HEK293T (cell line): ENCODE data around the gene GLB1L.

Experiments used
- CTCF ChIA-PET: fragments of 350-600 bp; formaldehyde crosslinking; extraction: SDS; loops from one replicate; lab custom pipeline; 2021; ENCODE audit warnings: antibody characterized with exemption, inconsistent platforms; lab: Yijun Ruan, JAX
- POLR2A ChIA-PET: fragments of 350-600 bp; formaldehyde crosslinking; extraction: SDS; loops from one replicate; lab custom pipeline; 2020; ENCODE audit warnings: antibody characterized with exemption, inconsistent platforms; lab: Yijun Ruan, JAX
- DNase-seq: peaks from one replicate; pipeline ENCODE4 v3.0.0; 2012; ENCODE audit warnings: mixed read lengths; ENCODE audit errors: extremely low spot score
- ARNT ChIP-seq: fragments of 450-650 bp; IDR thresholded peaks from 2 replicates; pipeline ENCODE4 v1.6.1; 2017; ENCODE audit warnings: mild to moderate bottlenecking
- BHLHE40 ChIP-seq: fragments of 450-650 bp; IDR thresholded peaks from 2 replicates; pipeline ENCODE4 v1.6.1; 2016; ENCODE audit warnings: mild to moderate bottlenecking, moderate library complexity, borderline replicate concordance
- CTBP1 ChIP-seq: fragments of 450-650 bp; IDR thresholded peaks from 2 replicates; pipeline ENCODE4 v1.6.1; 2016; ENCODE audit warnings: borderline replicate concordance
- ELF4 ChIP-seq: fragments of 450-650 bp; IDR thresholded peaks from 2 replicates; pipeline ENCODE4 v1.6.1; 2017; ENCODE audit warnings: antibody characterized with exemption
- FOXA1 ChIP-seq: fragments of 450-650 bp; IDR thresholded peaks from 2 replicates; pipeline ENCODE4 v1.6.1; 2016; ENCODE audit warnings: mild to moderate bottlenecking
- FOXK2 ChIP-seq: fragments of 450-650 bp; IDR thresholded peaks from 2 replicates; pipeline ENCODE4 v1.6.1; 2016; ENCODE audit warnings: mild to moderate bottlenecking
- FOXM1 ChIP-seq: fragments of 450-650 bp; IDR thresholded peaks from 2 replicates; pipeline ENCODE4 v1.6.1; 2017; ENCODE audit warnings: mild to moderate bottlenecking, borderline replicate concordance
- HDGF ChIP-seq: fragments of 450-650 bp; IDR thresholded peaks from 2 replicates; pipeline ENCODE4 v1.6.1; 2017; ENCODE audit warnings: antibody characterized with exemption, borderline replicate concordance
- L3MBTL2 ChIP-seq: fragments of 450-650 bp; conservative IDR thresholded peaks from 2 replicates; pipeline ENCODE4 v1.6.1; 2016; ENCODE audit warnings: mild to moderate bottlenecking
- LEF1 ChIP-seq: fragments of 450-650 bp; IDR thresholded peaks from 2 replicates; pipeline ENCODE4 v1.6.1; 2017; ENCODE audit warnings: mild to moderate bottlenecking, borderline replicate concordance
- NFRKB ChIP-seq: fragments of 450-650 bp; IDR thresholded peaks from 2 replicates; pipeline ENCODE4 v1.6.1; 2016; ENCODE audit warnings: mild to moderate bottlenecking, moderate library complexity
- PKNOX1 ChIP-seq: fragments of 450-650 bp; IDR thresholded peaks from 2 replicates; pipeline ENCODE4 v1.6.1; 2016
- SP1 ChIP-seq: fragments of 450-650 bp; IDR thresholded peaks from 2 replicates; pipeline ENCODE4 v1.6.1; 2017
- SUZ12 ChIP-seq: fragments of 450-650 bp; IDR thresholded peaks from 2 replicates; pipeline ENCODE4 v1.6.1; 2016; ENCODE audit warnings: mild to moderate bottlenecking
- TARDBP ChIP-seq: fragments of 450-650 bp; IDR thresholded peaks from 2 replicates; pipeline ENCODE4 v1.6.1; 2016
- ZNF384 ChIP-seq: fragments of 450-650 bp; IDR thresholded peaks from 2 replicates; pipeline ENCODE4 v1.6.1; 2016

The GLB1L gene

GRCh38 chr2:219280651-219281050 is 35.4 kb upstream of the GLB1L start:
- POLR2A ChIA-PET, result no interaction called here
- TF ChIP-seq PKNOX1, result no peak
- TF ChIP-seq FOXM1, result no peak
- TF ChIP-seq SUZ12, result no peak
- TF ChIP-seq FOXK2, result no peak
- TF ChIP-seq BHLHE40, result no peak
- no peak for TF ChIP-seq NFRKB
- TF ChIP-seq CTBP1, result no peak
- TF ChIP-seq L3MBTL2, result no peak
- CTCF ChIA-PET, result interaction anchor here (5.2 kb wide), 1 partner anchor 14 kb away, joined by 36 read pairs; no protein-coding TSS in a partner anchor
- DNase-seq, result no peak

- no peak for DNase-seq
- ChIA-PET POLR2A (interaction anchor here (0.6 to 1.6 kb wide), 2 partner anchors 11 to 19 kb away, joined by 3 to 6 read pairs; no protein-coding TSS in a partner anchor), CTCF (interaction anchor here (5.2 kb wide), 1 partner anchor 15 kb away, joined by 36 read pairs; no protein-coding TSS in a partner anchor)
- TF ChIP-seq BHLHE40, result no peak
- no peak for TF ChIP-seq CTBP1
- TF ChIP-seq SP1, result no peak
- TF ChIP-seq ZNF384, result no peak
- no peak for TF ChIP-seq HDGF
- no peak for TF ChIP-seq FOXK2
- no peak for TF ChIP-seq PKNOX1
- no peak for TF ChIP-seq FOXM1
- no peak for TF ChIP-seq ELF4
- no peak for TF ChIP-seq SUZ12
- no peak for TF ChIP-seq NFRKB
- TF ChIP-seq TARDBP, result no peak
- TF ChIP-seq FOXA1, result no peak
- TF ChIP-seq ARNT, result no peak
- no peak for TF ChIP-seq LEF1
Observed at GRCh38 chr2:219279916-219280516, 34.8 kb upstream of the GLB1L start.

- DNase-seq, result peak; percentile 98
- no peak for TF ChIP-seq SP1
- peak; percentile 13; the same call in 1 of the 2 replicates for TF ChIP-seq FOXM1
- ChIA-PET POLR2A (interaction anchor here (0.6 to 2.7 kb wide), 9 partner anchors 10 to 72 kb away, joined by 3 to 22 read pairs (median 5); partner anchors contain the start of genes GLB1L and STK16), CTCF (interaction anchor here (1.4 to 5.2 kb wide), 3 partner anchors 15 to 109 kb away, joined by 5 to 36 read pairs (median 5); no protein-coding TSS in a partner anchor)
Observed at GRCh38 chr2:219279151-219279915, 34.1 kb upstream of the GLB1L start, which contains the start of gene DNAJB2. Gene DNAJB2, plus strand, starts transcription at chr2:219279366. Its CDS starts 468 bp downstream, at chr2:219279834.

- DNase-seq, result no peak
- ChIA-PET POLR2A (interaction anchor here (0.6 to 2.7 kb wide), 9 partner anchors 11 to 580 kb away, joined by 3 to 22 read pairs (median 5); partner anchors contain the start of genes GLB1L and STK16), CTCF (interaction anchor here (1.4 to 5.2 kb wide), 3 partner anchors 16 to 110 kb away, joined by 5 to 36 read pairs (median 5); no protein-coding TSS in a partner anchor)
- no peak for TF ChIP-seq BHLHE40
- TF ChIP-seq HDGF, result no peak
- TF ChIP-seq L3MBTL2, result 0 out of 2 replicates have a peak, but pooled peaks have one; percentile 14
- TF ChIP-seq FOXM1, result no peak
- no peak for TF ChIP-seq CTBP1
- no peak for TF ChIP-seq ELF4
- TF ChIP-seq ARNT, result no peak
- TF ChIP-seq FOXK2, result no peak
- no peak for TF ChIP-seq ZNF384
- TF ChIP-seq PKNOX1, result peak; percentile 77; the same call in 1 of the 2 replicates
- no peak for TF ChIP-seq NFRKB
- TF ChIP-seq FOXA1, result no peak
- no peak for TF ChIP-seq SP1
- no peak for TF ChIP-seq SUZ12
- TF ChIP-seq LEF1, result no peak
- TF ChIP-seq TARDBP, result no peak
Observed at GRCh38 chr2:219278655-219279150, 33.5 kb upstream of the GLB1L start.

GRCh38 chr2:219277703-219278654 is 32.7 kb upstream of the GLB1L start:
- TF ChIP-seq ARNT, result no peak
- no peak for TF ChIP-seq TARDBP
- no peak for TF ChIP-seq FOXK2
- no peak for TF ChIP-seq ZNF384
- no peak for TF ChIP-seq ELF4
- no peak for TF ChIP-seq CTBP1
- TF ChIP-seq SUZ12, result no peak
- TF ChIP-seq NFRKB, result no peak
- TF ChIP-seq FOXA1, result no peak
- no peak for TF ChIP-seq BHLHE40
- TF ChIP-seq LEF1, result no peak
- no peak for TF ChIP-seq L3MBTL2
- no peak for TF ChIP-seq PKNOX1
- TF ChIP-seq HDGF, result no peak
- TF ChIP-seq FOXM1, result no peak
- TF ChIP-seq SP1, result no peak
- ChIA-PET CTCF (interaction anchor here (0.6 to 5.2 kb wide), 9 partner anchors 12 to 458 kb away, joined by 3 to 36 read pairs (median 3); partner anchors contain the start of genes GLB1L and STK16), POLR2A (interaction anchor here (0.6 to 2.7 kb wide), 7 partner anchors 16 to 579 kb away, joined by 3 to 22 read pairs (median 5); partner anchors contain the start of genes ABCB6, GLB1L and STK16)
- peak; percentile 80 for DNase-seq
